HG02981 (cell line): ENCODE measurements around the gene LPIN3.
"Not testable (repeated sequence)": the region's sequence is repeated elsewhere in the genome, so short reads cannot be mapped to it uniquely, and the experiment has no call there.

ENCODE experiments used
- ATAC-seq: cut with Tn5 transposase; IDR thresholded peaks from one replicate; pipeline ENCODE4 v1.9.1; 2021; ENCODE audit warnings: mild to moderate bottlenecking, moderate library complexity; ENCODE audit not compliant: unreplicated experiment

LPIN3 gene

GRCh38 chr20:41340327-41341055 is at the start of gene LPIN3:
TSS of gene LPIN3 (plus strand) at chr20:41340821. CDS start at chr20:41345804, 4,983 bp downstream.
- ATAC-seq = no peak

GRCh38 chr20:41293269-41294037 is 47.2 kb upstream of the LPIN3 start:
- no peak for ATAC-seq

GRCh38 chr20:41299899-41300298 is 40.7 kb upstream of the LPIN3 start:
- ATAC-seq = no peak

- ATAC-seq = no peak
These were observed 40.2 kb upstream of the LPIN3 start for GRCh38 chr20:41300383-41300782.

GRCh38 chr20:41300886-41301285 is 39.7 kb upstream of the LPIN3 start:
- ATAC-seq = no peak

- ATAC-seq = no peak
These were observed 36.6 kb upstream of the LPIN3 start for GRCh38 chr20:41304002-41304401.

GRCh38 chr20:41304424-41305079 is 36.1 kb upstream of the LPIN3 start:
- no peak for ATAC-seq

GRCh38 chr20:41306061-41306727 is 34.4 kb upstream of the LPIN3 start:
- peak; percentile 91 for ATAC-seq

GRCh38 chr20:41307021-41307420 is 33.6 kb upstream of the LPIN3 start:
- no peak for ATAC-seq

GRCh38 chr20:41308290-41308711 is 32.3 kb upstream of the LPIN3 start:
- ATAC-seq = no peak

GRCh38 chr20:41308726-41309413 is 31.8 kb upstream of the LPIN3 start:
- ATAC-seq = no peak

GRCh38 chr20:41309817-41310216 is 30.8 kb upstream of the LPIN3 start:
- ATAC-seq = no peak

GRCh38 chr20:41312009-41312408 is 28.6 kb upstream of the LPIN3 start:
- not testable (repeated sequence) for ATAC-seq

- ATAC-seq = no peak
These were observed 26.2 kb upstream of the LPIN3 start for GRCh38 chr20:41314386-41314785.

GRCh38 chr20:41316051-41316450 is 24.6 kb upstream of the LPIN3 start:
- ATAC-seq = no peak

- peak; percentile 40 for ATAC-seq
These were observed 23.7 kb upstream of the LPIN3 start for GRCh38 chr20:41316602-41317545.

- ATAC-seq = peak; percentile 95
These were observed 22.9 kb upstream of the LPIN3 start, which contains the start of gene ZHX3 for GRCh38 chr20:41317546-41318270. TSS of gene ZHX3 (minus strand) at chr20:41317731. CDS start at chr20:41204916, 112,815 bp downstream.

- no peak for ATAC-seq
These were observed 22.4 kb upstream of the LPIN3 start for GRCh38 chr20:41318271-41318649.

GRCh38 chr20:41320441-41320840 is 20.2 kb upstream of the LPIN3 start:
- ATAC-seq = no peak
